GM12873 (cell line): ENCODE data around the gene B4GALT5.

Experiments
- TF ChIP-seq, protein P1 (sequence below): IDR thresholded peaks from 2 replicates; pipeline ENCODE4 v1.5.1; 2012; ENCODE audit warnings: low read depth, mild to moderate bottlenecking, moderate library complexity, low read length, control low read depth; ENCODE audit not compliant: insufficient read depth; ENCODE audit errors: missing control alignments

B4GALT5 gene

DNA sequence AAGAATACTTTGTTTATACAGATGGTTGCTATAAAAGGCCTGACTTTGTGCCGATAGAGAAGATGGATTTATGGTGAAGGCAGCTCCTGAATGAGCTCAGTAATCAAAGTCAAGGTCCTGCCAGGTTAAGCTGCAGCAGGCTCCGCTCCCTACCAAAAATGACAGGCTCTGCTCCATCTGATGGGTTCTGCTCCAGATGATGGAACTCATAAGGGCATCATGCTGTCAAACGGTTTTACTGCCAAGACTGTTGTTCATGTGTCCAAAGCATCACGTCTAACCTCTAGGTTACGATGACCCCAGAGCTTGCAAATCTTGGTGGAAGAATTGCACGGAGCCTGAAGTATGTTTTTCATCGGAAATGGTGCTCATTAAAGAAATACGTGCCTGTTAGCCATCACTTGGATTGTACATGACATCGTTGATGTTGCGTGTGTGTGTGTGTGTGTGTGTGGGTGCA lies 126.5 kb downstream of the B4GALT5 start:
- TF ChIP-seq, protein P1, sequence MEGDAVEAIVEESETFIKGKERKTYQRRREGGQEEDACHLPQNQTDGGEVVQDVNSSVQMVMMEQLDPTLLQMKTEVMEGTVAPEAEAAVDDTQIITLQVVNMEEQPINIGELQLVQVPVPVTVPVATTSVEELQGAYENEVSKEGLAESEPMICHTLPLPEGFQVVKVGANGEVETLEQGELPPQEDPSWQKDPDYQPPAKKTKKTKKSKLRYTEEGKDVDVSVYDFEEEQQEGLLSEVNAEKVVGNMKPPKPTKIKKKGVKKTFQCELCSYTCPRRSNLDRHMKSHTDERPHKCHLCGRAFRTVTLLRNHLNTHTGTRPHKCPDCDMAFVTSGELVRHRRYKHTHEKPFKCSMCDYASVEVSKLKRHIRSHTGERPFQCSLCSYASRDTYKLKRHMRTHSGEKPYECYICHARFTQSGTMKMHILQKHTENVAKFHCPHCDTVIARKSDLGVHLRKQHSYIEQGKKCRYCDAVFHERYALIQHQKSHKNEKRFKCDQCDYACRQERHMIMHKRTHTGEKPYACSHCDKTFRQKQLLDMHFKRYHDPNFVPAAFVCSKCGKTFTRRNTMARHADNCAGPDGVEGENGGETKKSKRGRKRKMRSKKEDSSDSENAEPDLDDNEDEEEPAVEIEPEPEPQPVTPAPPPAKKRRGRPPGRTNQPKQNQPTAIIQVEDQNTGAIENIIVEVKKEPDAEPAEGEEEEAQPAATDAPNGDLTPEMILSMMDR: no peak

DNA sequence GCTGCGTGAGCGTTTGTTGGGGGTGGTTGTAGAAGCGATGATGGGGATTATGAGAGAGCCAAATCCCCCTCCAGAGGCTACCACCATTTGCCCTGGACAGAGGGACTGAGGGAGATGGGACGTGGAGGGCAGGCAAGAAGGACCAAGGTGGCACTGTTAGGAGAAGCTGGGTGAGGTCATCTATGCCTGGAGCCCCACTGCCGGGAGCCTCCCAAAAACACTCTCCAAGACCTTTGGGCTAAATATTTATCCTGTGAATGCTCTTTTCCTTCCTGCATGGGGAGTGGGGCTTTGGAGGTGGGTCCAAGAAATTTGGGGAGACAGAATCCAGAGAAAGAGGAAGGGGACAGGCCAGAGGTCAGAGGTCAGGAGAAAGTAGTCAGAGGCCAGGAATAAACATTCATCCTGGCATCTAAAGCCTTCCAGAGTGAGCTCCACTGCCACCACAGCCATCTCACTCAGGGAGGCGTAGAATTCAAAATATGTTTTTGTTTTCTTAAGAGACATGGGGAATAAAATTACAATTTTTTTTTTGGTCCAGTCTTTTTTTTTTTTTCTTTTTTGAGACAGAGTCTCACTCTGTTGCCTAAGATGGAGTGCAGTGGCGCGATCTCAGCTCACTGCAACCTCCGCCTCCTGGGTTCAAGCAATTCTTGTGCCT lies 128.0 kb downstream of the B4GALT5 start:
- TF ChIP-seq, protein P1: no peak

DNA sequence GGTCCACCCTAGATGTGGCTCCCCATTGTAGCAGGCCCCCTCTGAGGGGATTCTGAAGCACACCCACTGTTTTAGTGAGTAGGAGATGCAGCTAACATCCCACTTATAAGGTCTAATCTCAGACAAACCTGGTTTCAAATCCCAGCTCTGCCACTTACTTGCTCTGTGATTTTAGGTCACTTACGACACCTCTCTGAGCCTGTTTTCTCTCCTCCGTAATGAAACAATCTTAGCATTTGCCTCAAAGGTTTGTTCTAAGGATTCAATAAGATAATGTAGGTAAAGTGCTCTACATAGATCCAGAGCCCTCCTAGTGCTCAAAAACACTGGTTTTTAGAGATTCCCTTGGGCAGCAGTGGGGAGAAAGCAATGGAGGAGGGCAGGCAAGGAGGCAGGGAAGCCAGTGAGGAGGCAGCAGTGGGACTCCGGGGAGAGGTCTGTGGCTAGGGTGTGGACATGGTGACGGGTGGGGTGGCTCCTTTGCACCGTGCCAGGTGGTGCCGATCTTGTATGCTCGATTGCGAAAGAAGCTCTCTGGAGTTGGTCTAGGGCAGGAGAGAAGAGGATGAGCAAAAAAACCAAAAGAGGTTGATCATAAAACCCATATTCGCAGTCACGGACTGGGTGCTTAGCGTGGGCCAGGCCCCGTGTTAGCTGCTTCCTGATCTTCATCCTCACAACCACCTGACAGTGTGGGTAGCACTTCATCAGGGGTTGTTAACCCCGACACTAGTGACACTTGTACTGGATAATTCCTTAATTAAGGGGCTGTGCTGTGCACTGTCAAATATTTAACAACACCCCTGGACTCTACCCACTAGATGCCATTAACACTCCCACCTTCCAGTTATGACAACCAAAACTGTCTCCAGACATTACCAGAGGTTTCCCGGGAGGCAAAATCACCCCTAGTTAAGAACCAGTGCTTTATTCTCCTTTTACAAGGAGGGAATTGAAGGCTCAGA lies 129.0 kb downstream of the B4GALT5 start:
- TF ChIP-seq, protein P1: no peak

DNA sequence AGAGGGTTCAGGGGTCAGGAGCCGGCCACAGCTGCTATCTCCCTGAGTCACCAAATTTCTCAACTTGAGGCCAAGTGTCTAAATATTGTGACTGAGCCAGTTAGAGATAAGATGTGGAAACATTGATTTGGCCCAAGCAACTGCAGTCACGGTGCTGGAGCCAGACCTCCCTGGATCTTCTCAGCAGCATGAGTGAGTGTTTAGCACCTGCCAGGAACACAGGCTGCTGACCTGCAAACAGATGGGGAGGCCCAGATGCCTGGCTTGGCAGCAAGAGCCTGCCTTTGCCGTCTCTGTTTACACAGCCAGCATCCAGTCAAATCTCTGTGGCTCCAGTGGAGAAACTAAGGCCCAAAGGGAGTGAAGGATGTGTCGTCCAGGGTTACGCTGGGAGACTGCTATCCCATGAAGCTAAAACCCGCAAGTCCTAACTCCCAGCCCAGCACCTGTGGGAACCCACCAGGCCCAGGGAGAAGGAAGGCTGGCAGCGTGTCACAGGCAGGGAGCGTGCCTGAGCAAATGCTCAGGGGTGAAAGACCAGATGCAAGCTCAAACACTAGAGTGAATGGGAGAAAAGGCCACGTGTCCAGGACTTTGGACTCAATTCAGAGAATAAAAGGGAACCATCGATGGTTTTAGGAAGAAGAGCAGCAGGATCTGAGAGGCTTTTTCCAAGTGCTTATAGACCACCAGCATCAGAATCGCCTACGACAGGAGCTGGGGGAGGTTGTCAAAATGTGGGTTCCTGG lies 129.8 kb downstream of the B4GALT5 start:
- TF ChIP-seq, protein P1: no peak

DNA sequence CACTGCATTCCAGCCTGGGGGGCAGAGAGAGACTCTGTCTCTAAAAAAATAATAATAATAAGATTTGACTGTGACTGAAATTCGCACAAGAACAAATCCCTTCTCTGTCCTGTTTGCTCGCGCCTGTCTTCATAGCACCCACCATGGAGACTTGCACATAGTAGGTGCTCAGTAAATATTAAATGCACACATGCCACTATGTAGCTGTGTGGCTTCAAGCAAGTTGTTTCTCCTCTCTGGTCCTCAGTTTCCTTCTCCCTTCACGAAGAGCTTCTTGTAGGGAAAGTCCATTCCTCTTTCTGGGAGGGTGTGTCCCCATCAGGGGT lies 130.4 kb downstream of the B4GALT5 start:
- TF ChIP-seq, protein P1: no peak
